ENCODE results near the gene LRRC73. TPM values are rescaled to one million over a fixed set of nuclear protein-coding genes. Genes with fewer than 3 reads are reported as not detected.

Gene LRRC73
- total and polyA plus RNA-seq, 4 donors, result 0.08 to 0.99 (median 0.10) TPM; not detected in 1

DNA sequence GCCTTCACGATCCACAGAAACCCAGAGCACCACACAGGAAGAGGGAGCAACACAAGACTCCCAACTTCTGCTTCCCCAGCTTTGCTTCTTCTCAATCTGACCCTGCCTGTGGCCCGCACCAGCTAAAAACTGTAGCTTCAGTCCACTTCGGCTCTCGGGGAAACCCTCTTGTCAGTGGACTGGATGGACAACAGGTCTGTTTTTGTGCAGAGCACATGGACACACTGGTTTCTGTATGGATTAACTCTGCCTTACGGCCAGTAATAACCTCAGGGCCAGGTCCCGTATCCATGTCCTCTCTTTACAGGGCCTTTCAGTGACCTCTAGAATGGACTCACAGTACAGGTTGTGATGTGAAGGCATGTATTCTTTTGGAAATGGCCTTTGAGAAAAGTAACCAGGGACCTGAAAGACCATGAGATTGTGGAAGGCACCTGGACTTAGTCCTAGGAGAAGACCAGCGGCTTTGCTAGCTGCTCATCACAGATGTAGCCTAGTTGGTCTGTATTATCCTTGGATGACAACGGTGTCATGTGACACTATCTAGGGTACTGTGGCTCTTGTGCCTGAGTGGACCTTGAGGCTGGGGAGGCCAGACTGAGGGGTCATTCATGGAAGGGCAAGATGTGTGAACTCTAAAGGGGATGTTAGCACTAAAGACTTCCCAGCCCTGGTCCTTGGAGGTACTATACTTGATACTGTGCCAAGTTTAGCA is 12.6 kb upstream of the LRRC73 start:
- peaks cover 16 to 75% (median 59%) of the 10 kb centered on the region in 4 donors for H3K36me3 ChIP-seq (ENCODE audit: control insufficient read depth in 4 of 4, insufficient read depth in 3 of 4, low read depth in 1 of 4, low read length in 3 of 4)
- WGBS, result 87% methylated on average over 8 of the region's 8 CpGs
- no peak overlapping the region for H3K9ac ChIP-seq (ENCODE audit: low read depth in 1 of 2, low read length in 2 of 2)
- DNase-seq (ENCODE audit: low spot score), result no peak
- no peaks in the 10 kb centered on the region for H3K9me3 ChIP-seq (ENCODE audit: control insufficient read depth in 4 of 4, low read length in 3 of 4)
- TF ChIP-seq FOXA2 (IDR thresholded peaks at IDR 0.05), result no peak
- peaks cover 4 to 8% (median 7%) of the 10 kb centered on the region in 4 donors for H3K4me1 ChIP-seq (ENCODE audit: control insufficient read depth in 4 of 4, insufficient read depth in 4 of 4, low read length in 3 of 4)
- no peaks in the 10 kb centered on the region for H3K27me3 ChIP-seq (ENCODE audit: control insufficient read depth in 4 of 4, insufficient read depth in 4 of 4, low read length in 3 of 4)
- H3K27ac ChIP-seq (ENCODE audit: low read depth in 1 of 2, low read length in 2 of 2), result no peak overlapping the region
- H3K4me3 ChIP-seq (ENCODE audit: low read depth in 1 of 3, low read length in 3 of 3), result no peak overlapping the region

DNA sequence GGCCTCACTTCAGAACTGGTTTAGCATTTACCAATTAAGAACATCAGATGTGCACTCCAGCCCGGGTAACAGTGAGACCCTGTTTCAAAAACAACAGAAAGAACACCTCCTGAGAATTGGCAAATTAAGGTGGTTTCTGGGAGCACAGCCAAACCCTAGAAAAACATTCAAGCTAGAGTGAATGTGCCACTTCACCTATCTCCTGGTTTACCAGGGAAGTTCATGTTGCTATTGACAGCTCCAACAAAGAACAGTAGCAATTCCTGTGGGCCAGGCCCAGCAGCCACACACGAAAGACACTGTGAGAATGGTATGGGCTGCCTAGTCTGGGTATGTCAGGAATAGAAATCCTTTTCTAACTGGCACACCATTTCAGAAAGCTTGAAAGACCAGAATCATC is 11.7 kb upstream of the LRRC73 start:
- WGBS, result 84% methylated on average over 2 of the region's 2 CpGs
- no peak for TF ChIP-seq JUND (IDR thresholded peaks at IDR 0.05)
- TF ChIP-seq, protein P1, sequence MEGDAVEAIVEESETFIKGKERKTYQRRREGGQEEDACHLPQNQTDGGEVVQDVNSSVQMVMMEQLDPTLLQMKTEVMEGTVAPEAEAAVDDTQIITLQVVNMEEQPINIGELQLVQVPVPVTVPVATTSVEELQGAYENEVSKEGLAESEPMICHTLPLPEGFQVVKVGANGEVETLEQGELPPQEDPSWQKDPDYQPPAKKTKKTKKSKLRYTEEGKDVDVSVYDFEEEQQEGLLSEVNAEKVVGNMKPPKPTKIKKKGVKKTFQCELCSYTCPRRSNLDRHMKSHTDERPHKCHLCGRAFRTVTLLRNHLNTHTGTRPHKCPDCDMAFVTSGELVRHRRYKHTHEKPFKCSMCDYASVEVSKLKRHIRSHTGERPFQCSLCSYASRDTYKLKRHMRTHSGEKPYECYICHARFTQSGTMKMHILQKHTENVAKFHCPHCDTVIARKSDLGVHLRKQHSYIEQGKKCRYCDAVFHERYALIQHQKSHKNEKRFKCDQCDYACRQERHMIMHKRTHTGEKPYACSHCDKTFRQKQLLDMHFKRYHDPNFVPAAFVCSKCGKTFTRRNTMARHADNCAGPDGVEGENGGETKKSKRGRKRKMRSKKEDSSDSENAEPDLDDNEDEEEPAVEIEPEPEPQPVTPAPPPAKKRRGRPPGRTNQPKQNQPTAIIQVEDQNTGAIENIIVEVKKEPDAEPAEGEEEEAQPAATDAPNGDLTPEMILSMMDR (IDR thresholded peaks at IDR 0.05; ENCODE audit: low read depth, low read length, missing input control), result no peak
- TF ChIP-seq HNF4A (conservative IDR thresholded peaks at IDR 0.05), result no peak
- TF ChIP-seq, protein P2, sequence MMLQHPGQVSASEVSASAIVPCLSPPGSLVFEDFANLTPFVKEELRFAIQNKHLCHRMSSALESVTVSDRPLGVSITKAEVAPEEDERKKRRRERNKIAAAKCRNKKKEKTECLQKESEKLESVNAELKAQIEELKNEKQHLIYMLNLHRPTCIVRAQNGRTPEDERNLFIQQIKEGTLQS (IDR thresholded peaks at IDR 0.05), result no peak
- no peak for TF ChIP-seq RXRA (IDR thresholded peaks at IDR 0.05)
- no peak for TF ChIP-seq GABPA (IDR thresholded peaks at IDR 0.05 in 1 of 2, conservative IDR thresholded peaks at IDR 0.05 in 1 of 2)
- TF ChIP-seq FOXA2 (IDR thresholded peaks at IDR 0.05), result no peak
- no peak for TF ChIP-seq EGR1 (IDR thresholded peaks at IDR 0.05; ENCODE audit: low read depth in 2 of 2)
- TF ChIP-seq FOXA1 (IDR thresholded peaks at IDR 0.05), result no peak
- H3K9me3 ChIP-seq (ENCODE audit: control insufficient read depth in 4 of 4, low read length in 3 of 4), result no peaks in the 10 kb centered on the region
- H3K9ac ChIP-seq (ENCODE audit: low read depth in 1 of 2, low read length in 2 of 2), result no peak overlapping the region
- peaks cover 4 to 15% (median 11%) of the 10 kb centered on the region in 4 donors for H3K4me1 ChIP-seq (ENCODE audit: control insufficient read depth in 4 of 4, insufficient read depth in 4 of 4, low read length in 3 of 4)
- peaks cover 16 to 68% (median 54%) of the 10 kb centered on the region in 4 donors for H3K36me3 ChIP-seq (ENCODE audit: control insufficient read depth in 4 of 4, insufficient read depth in 3 of 4, low read depth in 1 of 4, low read length in 3 of 4)
- no peak for DNase-seq (ENCODE audit: low spot score)
- H3K27ac ChIP-seq (ENCODE audit: low read depth in 1 of 2, low read length in 2 of 2), result no peak overlapping the region
- H3K27me3 ChIP-seq (ENCODE audit: control insufficient read depth in 4 of 4, insufficient read depth in 4 of 4, low read length in 3 of 4), result no peaks in the 10 kb centered on the region
- no peak overlapping the region for H3K4me3 ChIP-seq (ENCODE audit: low read depth in 1 of 3, low read length in 3 of 3)

DNA sequence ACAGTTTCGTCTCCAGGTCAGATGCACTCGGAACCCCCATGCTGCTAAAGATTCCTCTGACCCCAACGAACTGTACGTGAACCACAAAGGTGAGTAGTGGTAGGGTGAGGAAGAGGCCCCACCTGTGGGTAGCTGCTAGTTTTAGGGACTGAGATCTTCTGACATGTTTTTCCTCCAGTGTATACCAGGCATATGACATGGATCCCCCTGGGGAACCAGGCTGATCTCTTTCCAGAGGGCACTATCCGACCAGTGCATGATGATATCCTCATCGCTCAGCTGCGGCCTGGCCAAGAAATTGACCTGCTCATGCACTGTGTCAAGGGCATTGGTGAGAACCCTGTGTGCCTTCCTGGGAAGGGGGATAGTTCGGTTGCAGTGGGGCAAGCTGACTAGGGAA is 10.0 kb upstream of the LRRC73 start:
- Histone ChIP-seq H3K27ac (ENCODE audit: low read depth in 1 of 2, low read length in 2 of 2) (no peak overlapping the region), H3K27me3 (ENCODE audit: control insufficient read depth in 4 of 4, insufficient read depth in 4 of 4, low read length in 3 of 4) (no peaks in the 10 kb centered on the region), H3K4me1 (ENCODE audit: control insufficient read depth in 4 of 4, insufficient read depth in 4 of 4, low read length in 3 of 4) (peaks cover 6 to 29% (median 21%) of the 10 kb centered on the region in 4 donors), H3K4me3 (ENCODE audit: low read depth in 1 of 3, low read length in 3 of 3) (no peak overlapping the region), H3K36me3 (ENCODE audit: control insufficient read depth in 4 of 4, insufficient read depth in 3 of 4, low read depth in 1 of 4, low read length in 3 of 4) (peaks cover 12 to 52% (median 40%) of the 10 kb centered on the region in 4 donors), H3K9me3 (ENCODE audit: control insufficient read depth in 4 of 4, low read length in 3 of 4) (no peaks in the 10 kb centered on the region), H3K9ac (ENCODE audit: low read depth in 1 of 2, low read length in 2 of 2) (no peak overlapping the region)
- TF ChIP-seq, protein P2 (IDR thresholded peaks at IDR 0.05), result no peak
- no peak for TF ChIP-seq FOXA1 (IDR thresholded peaks at IDR 0.05)
- TF ChIP-seq YY1 (IDR thresholded peaks at IDR 0.05), result no peak
- no peak for TF ChIP-seq SP1 (IDR thresholded peaks at IDR 0.05)
- TF ChIP-seq EGR1 (IDR thresholded peaks at IDR 0.05; ENCODE audit: low read depth in 2 of 2), result no peak
- TF ChIP-seq, protein P3, sequence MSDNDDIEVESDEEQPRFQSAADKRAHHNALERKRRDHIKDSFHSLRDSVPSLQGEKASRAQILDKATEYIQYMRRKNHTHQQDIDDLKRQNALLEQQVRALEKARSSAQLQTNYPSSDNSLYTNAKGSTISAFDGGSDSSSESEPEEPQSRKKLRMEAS (IDR thresholded peaks at IDR 0.05), result no peak
- no peak for TF ChIP-seq GABPA (IDR thresholded peaks at IDR 0.05 in 1 of 2, conservative IDR thresholded peaks at IDR 0.05 in 1 of 2)
- no peak for TF ChIP-seq FOXA2 (IDR thresholded peaks at IDR 0.05)
- DNase-seq (ENCODE audit: low spot score), result no peak
- 94% methylated on average over 8 of the region's 8 CpGs for WGBS

All from liver (tissue), 9 donors.